ENCODE data around the gene MUC20.

MUC20 gene

DNA sequence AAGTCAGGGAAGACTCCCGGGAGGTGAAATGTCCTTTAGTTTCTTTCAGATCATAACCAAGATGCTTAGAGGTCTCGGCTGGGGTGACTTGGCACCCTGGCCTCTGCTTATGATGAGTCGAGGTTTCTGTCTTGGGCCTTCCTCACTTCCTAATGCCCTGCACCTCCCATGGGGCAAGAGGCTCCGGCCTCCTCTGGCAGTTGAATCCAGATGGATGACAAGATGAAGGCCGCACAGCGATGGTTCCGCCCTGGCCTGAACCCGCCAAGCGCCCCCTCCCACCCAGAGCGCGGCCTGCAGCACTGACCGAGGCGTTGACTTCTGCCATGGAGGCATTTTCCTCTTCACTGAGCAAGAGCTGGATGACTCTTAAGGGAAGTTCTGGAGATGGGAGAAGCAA is 31.3 kb downstream of the MUC20 start:
- H3K27ac ChIP-seq, result no peak overlapping the region
- H3K4me3 ChIP-seq (ENCODE audit: low read depth, low read length), result no peak overlapping the region
- TF ChIP-seq, protein P1, sequence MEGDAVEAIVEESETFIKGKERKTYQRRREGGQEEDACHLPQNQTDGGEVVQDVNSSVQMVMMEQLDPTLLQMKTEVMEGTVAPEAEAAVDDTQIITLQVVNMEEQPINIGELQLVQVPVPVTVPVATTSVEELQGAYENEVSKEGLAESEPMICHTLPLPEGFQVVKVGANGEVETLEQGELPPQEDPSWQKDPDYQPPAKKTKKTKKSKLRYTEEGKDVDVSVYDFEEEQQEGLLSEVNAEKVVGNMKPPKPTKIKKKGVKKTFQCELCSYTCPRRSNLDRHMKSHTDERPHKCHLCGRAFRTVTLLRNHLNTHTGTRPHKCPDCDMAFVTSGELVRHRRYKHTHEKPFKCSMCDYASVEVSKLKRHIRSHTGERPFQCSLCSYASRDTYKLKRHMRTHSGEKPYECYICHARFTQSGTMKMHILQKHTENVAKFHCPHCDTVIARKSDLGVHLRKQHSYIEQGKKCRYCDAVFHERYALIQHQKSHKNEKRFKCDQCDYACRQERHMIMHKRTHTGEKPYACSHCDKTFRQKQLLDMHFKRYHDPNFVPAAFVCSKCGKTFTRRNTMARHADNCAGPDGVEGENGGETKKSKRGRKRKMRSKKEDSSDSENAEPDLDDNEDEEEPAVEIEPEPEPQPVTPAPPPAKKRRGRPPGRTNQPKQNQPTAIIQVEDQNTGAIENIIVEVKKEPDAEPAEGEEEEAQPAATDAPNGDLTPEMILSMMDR (IDR thresholded peaks at IDR 0.05; ENCODE audit: low read depth, low read length), result no peak
- H3K36me3 ChIP-seq, result no peaks in the 10 kb centered on the region
- H3K9me3 ChIP-seq (ENCODE audit: severe bottlenecking), result no peaks in the 10 kb centered on the region
- DNase-seq, result no peak
- no peaks in the 10 kb centered on the region for H3K27me3 ChIP-seq (ENCODE audit: insufficient read depth, low read depth, severe bottlenecking)

DNA sequence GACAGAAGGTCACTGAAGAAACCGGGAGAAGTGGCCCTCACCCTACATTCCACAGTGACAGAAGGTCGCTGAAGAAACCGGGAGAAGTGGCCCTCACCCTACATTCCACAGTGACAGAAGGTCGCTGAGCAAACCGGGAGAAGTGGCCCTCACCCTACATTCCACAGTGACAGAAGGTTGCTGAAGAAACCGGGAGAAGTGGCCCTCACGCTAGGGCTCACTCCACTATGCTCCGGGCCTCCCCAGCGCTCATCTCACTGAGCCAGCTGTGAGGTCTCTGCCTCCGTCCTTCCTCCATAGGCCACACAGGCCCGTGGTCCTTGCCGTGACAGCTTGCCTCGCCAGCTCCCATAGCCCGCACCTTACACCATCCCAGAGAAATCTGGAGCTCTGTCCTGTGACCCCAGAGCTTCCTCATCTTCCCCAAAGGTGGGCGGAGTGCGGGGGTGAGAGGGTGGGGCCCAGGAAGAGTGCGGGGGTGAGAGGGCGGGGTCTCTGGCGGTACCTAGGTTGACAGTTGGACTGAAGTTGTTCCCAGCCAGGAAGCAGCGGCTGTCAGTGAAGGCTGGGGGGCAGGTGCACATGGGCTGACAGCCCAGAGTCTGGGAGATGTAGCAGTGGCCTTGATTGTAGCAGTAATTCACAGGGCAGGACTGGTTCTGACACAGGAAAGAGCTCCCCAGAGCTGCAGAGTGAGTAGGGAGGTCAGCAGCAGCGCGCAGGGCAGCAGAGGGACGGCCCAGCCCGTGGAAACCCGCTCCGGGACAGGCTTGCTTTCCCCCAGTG is 32.0 kb downstream of the MUC20 start:
- Histone ChIP-seq H3K27ac (no peak overlapping the region), H3K9me3 (ENCODE audit: severe bottlenecking) (no peaks in the 10 kb centered on the region), H3K36me3 (no peaks in the 10 kb centered on the region), H3K4me3 (ENCODE audit: low read depth, low read length) (no peak overlapping the region), H3K27me3 (ENCODE audit: insufficient read depth, low read depth, severe bottlenecking) (no peaks in the 10 kb centered on the region)
- TF ChIP-seq, protein P1 (IDR thresholded peaks at IDR 0.05; ENCODE audit: low read depth, low read length), result no peak
- DNase-seq, result no peak

DNA sequence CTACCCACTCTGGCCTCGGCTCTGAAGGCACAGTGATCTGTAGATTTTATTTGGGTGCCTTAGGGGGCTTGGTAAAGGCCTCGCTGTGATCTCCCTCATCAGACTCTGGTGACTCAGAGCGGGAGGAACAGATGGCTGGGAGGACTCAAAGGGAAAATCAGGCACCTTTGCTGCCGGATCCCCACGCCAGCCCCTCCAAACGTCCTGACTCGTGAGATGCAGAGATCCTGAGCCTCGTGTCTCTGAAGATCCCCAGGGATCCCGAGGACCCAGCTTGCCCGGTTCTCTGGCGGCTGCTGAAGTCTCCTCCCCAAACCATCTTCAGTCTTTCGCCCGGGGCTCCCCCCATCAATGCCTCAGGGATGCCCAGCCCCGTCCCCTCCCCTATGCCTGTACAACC is 32.8 kb downstream of the MUC20 start:
- DNase-seq, result peak; percentile 24
- H3K27me3 ChIP-seq (ENCODE audit: insufficient read depth, low read depth, severe bottlenecking), result no peaks in the 10 kb centered on the region
- no peaks in the 10 kb centered on the region for H3K36me3 ChIP-seq
- TF ChIP-seq, protein P1 (IDR thresholded peaks at IDR 0.05; ENCODE audit: low read depth, low read length), result no peak
- H3K27ac ChIP-seq, result no peak overlapping the region
- no peaks in the 10 kb centered on the region for H3K9me3 ChIP-seq (ENCODE audit: severe bottlenecking)
- H3K4me3 ChIP-seq (ENCODE audit: low read depth, low read length), result no peak overlapping the region

DNA sequence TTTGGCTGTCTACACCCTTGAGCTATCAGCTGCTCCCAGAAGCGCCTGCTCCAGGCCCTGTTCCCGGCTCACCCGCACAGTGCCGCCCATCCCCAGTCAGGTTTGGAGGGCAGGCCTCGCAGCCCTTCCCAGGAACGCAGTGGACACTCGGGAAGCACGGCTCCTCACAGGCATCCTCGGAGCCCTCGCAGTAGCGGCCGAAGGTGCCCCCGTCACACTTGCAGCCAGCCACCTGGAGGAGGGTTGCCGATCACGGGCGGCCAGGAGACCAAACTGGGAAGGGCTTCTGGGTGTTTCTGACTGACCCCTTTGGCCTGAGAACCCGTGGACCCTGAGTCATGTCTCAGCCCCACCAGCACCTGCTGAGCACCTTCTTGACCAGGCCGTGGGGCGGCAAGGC is 33.4 kb downstream of the MUC20 start:
- no peak overlapping the region for H3K27ac ChIP-seq
- DNase-seq, result no peak
- no peaks in the 10 kb centered on the region for H3K36me3 ChIP-seq
- H3K27me3 ChIP-seq (ENCODE audit: insufficient read depth, low read depth, severe bottlenecking), result no peaks in the 10 kb centered on the region
- no peaks in the 10 kb centered on the region for H3K9me3 ChIP-seq (ENCODE audit: severe bottlenecking)
- H3K4me3 ChIP-seq (ENCODE audit: low read depth, low read length), result no peak overlapping the region
- TF ChIP-seq, protein P1 (IDR thresholded peaks at IDR 0.05; ENCODE audit: low read depth, low read length), result no peak

DNA sequence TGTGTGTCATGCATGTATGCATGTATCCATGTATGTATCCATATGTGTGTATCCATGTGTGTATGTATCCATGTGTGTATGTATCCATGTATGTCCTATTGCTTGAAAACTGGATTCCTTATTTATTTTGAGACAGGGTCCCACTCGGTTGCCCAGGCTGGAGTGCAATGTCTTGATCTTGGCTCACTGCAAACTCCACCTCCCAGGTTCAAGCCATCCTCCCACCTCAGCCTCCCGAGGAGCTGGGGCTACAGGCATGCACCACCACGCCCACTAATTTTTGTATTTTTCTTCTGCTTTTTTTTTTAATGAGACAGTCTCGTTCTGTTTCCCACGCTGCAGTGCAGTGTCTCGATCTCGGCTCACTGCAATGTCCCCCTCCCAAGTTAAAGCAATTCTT is 34.1 kb downstream of the MUC20 start:
- Histone ChIP-seq H3K4me3 (ENCODE audit: low read depth, low read length) (no peak overlapping the region), H3K9me3 (ENCODE audit: severe bottlenecking) (no peaks in the 10 kb centered on the region), H3K27me3 (ENCODE audit: insufficient read depth, low read depth, severe bottlenecking) (no peaks in the 10 kb centered on the region), H3K27ac (no peak overlapping the region), H3K36me3 (no peaks in the 10 kb centered on the region)
- no peak for DNase-seq
- TF ChIP-seq, protein P1 (IDR thresholded peaks at IDR 0.05; ENCODE audit: low read depth, low read length), result no peak

- no peaks in the 10 kb centered on the region for H3K27me3 ChIP-seq (ENCODE audit: insufficient read depth, low read depth, severe bottlenecking)
- no peaks in the 10 kb centered on the region for H3K9me3 ChIP-seq (ENCODE audit: severe bottlenecking)
- no peak for DNase-seq
- no peak overlapping the region for H3K4me3 ChIP-seq (ENCODE audit: low read depth, low read length)
- TF ChIP-seq, protein P1 (IDR thresholded peaks at IDR 0.05; ENCODE audit: low read depth, low read length), result no peak
- H3K36me3 ChIP-seq, result no peaks in the 10 kb centered on the region
- H3K27ac ChIP-seq, result no peak overlapping the region
These were observed 34.6 kb downstream of the MUC20 start for GRCh38 chr3:195755391-195755790.

All from WERI-Rb-1 (cell line).